COLO829 (cell line): ENCODE data around the gene SLC9A5.

Experiments used
- DNase-seq: peaks from one replicate; pipeline ENCODE4 v3.0.0; 2012; ENCODE audit warnings: low spot score

The SLC9A5 gene, protein sequence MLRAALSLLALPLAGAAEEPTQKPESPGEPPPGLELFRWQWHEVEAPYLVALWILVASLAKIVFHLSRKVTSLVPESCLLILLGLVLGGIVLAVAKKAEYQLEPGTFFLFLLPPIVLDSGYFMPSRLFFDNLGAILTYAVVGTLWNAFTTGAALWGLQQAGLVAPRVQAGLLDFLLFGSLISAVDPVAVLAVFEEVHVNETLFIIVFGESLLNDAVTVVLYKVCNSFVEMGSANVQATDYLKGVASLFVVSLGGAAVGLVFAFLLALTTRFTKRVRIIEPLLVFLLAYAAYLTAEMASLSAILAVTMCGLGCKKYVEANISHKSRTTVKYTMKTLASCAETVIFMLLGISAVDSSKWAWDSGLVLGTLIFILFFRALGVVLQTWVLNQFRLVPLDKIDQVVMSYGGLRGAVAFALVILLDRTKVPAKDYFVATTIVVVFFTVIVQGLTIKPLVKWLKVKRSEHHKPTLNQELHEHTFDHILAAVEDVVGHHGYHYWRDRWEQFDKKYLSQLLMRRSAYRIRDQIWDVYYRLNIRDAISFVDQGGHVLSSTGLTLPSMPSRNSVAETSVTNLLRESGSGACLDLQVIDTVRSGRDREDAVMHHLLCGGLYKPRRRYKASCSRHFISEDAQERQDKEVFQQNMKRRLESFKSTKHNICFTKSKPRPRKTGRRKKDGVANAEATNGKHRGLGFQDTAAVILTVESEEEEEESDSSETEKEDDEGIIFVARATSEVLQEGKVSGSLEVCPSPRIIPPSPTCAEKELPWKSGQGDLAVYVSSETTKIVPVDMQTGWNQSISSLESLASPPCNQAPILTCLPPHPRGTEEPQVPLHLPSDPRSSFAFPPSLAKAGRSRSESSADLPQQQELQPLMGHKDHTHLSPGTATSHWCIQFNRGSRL

DNA sequence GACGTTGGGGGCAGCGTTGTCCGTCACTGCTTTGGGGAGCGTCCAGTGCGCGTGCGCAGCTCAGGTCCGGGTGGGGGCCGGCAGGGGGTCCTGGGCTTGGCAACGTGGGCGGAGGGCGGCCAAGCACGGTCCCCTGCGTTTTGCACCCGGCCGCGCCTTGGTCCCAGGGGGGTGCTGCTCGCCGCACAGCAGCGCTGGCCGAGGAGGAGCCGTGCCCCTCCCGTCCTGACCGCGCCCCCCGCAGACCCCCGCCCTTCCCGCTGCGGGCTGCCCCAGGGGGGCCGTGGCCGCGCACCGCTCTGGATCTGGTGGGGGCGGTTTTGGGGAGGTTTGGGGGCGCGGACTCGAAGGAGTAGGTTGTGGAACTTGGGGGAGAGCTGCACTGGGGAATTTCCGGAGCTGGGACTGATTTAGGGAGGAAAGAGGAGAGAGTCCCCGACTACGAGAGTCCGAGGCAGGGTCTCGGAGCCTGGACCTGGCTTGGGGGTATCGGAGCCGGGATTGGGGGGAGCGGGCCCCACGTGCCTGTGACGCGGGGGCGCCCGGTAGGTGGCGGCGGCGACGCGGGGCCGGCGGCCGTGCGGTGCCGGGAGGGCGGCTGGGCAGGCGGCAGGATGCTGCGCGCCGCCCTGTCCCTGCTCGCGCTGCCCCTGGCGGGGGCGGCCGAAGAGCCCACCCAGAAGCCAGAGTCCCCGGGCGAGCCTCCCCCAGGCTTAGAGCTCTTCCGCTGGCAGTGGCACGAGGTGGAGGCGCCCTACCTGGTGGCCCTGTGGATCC lies at the start of gene SLC9A5:
Gene SLC9A5 (plus strand): TSS at position 579 of the 777 bp plus-strand sequence. CDS start 36 bp downstream, at position 615.
- DNase-seq = no peak

DNA sequence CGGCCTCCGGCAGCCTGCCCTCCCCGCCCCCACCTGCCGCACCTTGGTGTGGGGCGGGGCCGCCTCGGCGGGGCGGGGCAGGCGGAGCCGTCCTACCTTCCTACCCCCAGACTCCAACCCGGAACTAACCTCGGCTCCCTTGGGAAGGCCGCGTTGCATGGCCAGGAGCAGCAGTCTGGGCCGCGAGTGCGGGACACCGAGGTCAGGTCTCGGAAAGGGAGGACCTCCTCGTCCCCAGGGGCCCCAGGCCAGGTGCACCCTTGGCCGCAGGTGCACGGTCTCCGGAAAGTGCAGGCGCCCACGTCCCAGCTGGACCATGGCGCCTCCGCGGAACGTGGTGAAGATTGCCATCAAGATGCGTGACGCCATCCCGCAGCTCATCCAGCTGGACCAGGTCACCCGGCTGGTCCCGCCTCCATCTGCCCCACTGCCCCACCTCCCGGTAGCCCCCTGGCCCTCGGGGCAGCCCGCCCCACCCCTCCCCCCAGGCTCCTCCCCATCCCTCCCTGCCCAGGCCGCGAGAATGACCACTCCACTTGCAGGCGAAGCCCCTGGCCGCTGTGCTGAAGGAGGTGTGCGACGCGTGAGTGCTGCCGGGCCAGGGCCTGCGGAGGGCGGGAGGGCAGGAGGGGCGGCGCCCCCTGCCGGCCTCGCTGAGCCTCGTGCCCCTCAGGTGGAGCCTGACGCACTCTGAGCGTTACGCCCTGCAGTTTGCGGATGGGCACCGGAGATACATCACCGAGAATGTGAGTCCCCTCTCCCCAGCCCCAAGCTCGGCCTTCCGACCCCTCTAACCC lies 49.6 kb upstream of the SLC9A5 start, which contains the start of gene ELMO3:
Gene ELMO3 (plus strand): TSS at position 121 of the 797 bp plus-strand sequence. CDS start 196 bp downstream, at position 317.
- DNase-seq = no peak

DNA sequence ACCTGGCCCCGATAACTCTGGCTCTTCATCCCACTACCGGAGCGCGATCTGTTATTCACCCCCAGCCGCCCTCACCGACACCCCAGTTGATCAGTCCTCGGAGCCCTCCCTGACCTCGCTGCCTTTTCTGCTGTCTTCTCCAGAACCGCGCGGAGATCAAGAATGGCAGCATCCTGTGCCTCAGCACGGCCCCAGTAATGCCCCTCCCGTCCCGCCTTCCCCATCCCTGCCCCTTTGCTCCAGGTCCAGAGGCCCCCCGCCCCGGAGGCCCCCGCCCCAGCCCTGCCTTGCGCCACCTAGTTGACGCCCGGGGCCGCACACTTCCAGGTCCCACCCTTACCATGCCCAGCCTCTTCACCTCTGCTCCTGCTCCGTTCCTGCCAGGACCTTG lies 49.0 kb upstream of the SLC9A5 start:
- DNase-seq = no peak

DNA sequence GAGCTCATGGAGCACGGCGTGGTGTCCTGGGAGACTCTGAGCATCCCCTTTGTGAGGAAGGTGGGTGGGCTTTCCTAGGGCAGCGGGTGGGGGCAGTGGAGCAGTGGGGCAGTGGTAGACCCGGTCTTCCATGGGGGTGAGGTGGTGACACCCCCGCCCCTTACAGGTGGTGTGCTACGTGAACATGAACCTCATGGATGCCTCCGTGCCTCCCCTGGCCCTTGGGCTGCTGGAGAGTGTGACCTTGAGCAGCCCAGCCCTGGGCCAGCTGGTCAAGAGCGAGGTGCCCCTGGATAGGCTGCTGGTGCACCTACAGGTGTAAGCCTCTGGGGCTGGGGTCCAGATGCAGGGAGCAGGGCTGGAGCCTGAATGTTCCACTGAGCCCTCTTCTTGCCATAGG lies 48.3 kb upstream of the SLC9A5 start:
- DNase-seq = no peak

DNA sequence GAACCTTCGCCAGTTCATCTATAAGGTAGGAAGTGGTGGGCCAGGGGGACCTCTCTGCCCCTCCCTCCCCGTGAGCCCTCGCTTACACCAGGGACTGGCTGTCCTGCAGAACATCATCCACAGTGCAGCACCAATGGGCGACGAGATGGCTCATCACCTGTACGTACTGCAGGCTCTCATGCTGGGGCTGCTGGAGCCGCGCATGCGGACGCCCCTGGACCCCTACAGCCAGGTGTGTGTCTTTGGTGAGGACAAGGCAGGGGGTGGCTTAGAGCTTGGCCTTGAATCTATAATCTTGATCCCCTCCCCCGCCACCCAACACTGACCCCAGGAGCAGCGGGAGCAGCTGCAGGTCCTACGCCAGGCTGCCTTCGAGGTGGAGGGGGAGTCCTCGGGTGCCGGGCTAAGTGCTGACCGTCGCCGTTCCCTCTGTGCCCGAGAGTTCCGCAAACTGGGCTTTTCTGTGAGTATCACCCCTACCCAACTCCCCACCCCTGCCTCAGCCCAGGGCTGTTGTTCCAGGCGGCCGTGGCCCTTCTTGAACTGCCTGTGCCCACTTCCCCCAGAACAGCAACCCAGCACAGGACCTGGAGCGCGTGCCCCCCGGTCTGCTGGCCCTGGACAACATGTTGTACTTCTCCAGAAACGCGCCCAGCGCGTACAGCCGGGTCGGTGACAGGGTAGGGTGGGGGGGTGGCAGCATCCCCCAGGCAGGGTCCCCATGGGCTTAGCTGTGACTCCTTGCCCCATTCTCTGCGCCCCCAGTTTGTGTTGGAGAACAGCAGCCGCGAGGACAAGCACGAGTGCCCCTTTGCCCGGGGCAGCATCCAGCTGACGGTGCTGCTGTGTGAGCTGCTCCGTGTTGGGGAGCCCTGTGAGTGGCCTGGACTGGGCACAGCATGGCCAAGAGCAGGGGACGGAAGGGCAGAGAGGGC lies 47.1 kb upstream of the SLC9A5 start:
- DNase-seq = no peak

DNA sequence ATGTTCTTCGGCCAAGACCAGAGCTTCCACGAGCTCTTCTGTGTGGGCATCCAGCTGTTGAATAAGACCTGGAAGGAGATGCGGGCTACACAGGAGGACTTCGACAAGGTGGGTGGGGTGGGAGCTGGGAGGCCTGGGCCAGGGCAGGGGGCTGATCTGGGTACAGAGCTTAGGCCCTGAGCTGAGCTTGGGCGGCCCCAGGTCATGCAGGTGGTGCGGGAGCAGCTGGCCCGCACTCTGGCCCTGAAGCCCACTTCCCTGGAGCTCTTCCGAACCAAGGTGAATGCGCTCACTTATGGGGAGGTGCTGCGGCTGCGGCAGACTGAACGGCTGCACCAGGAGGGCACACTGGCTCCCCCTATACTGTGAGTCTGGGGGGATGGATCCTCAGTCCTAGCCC lies 46.4 kb upstream of the SLC9A5 start:
- no peak for DNase-seq

DNA sequence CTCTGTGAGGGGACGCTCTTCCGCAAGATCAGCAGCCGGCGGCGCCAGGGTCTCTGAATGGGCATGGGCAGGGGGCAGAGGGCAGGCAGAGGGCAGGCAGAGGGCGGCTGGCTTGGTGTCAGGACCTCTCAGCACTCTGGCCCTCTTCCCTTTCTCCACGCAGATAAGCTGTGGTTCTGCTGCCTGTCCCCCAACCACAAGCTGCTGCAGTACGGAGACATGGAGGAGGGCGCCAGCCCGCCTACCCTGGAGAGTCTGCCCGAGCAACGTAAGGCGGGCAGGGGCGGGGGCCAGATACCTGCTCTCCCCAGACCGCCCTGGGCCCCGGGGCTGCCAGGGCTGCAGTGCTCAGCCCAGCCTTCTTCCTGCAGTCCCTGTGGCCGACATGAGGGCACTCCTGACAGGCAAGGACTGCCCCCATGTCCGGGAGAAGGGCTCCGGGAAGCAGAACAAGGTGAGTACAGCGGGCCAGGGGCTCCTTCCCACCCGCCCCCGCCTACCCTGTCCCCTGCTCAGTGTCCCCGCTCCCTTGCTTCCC lies 45.8 kb upstream of the SLC9A5 start:
- DNase-seq = no peak

DNA sequence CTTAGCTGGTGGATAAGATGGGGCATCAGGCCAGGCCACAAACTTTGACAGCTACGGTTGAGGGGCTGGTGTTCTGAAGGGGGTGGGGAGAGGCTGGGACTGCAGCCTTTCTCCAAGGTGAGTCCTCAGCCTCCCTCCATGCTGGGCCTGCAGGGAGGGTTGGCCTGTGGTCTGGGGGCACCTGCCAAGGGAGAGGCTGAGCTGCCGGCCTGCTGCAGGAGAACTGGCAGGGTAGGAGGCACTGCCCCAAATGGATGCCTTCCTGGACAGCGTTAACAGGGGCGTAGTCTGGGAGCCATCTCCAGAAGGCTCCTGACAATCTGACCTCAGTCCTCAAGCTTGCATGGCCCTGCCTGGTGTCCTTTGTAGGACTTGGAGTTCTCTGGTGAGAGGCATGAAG lies 44.7 kb upstream of the SLC9A5 start:
- no peak for DNase-seq

DNA sequence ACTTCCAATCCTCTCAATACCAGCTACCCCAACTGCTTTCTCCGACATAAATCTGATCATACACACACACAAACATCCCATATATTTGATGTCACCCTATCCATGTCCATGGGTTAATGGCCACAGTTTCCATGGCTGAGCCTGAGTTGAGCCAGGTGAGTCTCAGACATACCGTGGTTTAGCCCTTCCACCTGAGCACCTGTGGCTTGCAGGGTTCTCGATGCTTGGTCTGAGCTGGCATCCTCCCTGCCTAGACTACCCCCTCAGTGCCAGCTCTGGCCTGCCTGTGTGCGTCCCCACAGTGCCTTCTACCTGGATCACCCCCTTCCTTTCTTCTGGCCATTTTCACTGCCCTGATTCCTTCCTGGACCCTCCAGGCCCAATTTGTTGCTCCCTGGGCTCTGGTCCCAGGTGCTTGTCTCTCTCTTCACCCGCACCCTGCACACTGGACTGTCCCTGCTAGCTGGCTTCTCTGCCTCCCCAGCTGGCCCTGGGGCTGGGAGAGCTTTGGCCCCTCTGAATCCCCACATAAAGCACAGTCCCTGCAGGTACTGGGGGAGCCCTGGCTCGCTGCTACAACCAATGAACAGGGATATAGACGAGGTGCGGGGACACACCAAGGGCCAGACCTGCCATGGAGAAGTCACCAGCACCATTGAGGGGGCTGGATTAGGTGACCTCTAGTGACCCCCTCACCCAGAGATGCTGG lies 42.5 kb upstream of the SLC9A5 start:
- DNase-seq = no peak

DNA sequence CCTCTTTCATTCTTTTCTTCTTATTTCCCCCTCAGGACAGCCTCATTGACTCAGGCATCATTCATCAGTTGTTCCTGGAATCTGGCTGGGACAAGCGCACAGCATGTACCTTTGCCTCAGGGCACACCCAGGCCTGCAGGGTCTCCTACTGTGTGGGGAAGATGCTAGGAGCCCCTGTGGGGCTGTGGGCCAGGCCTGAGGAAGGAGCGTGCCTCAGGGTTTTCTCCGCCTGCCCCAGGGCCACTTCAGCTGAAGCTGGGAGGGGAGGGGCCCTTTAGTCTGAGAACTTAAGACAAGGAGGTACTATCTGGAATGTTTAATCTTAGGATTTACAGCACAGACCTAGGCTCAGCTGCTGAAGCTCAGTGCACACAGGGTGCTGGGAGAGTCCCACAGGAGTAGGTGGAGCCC lies 41.9 kb upstream of the SLC9A5 start:
- DNase-seq = no peak

DNA sequence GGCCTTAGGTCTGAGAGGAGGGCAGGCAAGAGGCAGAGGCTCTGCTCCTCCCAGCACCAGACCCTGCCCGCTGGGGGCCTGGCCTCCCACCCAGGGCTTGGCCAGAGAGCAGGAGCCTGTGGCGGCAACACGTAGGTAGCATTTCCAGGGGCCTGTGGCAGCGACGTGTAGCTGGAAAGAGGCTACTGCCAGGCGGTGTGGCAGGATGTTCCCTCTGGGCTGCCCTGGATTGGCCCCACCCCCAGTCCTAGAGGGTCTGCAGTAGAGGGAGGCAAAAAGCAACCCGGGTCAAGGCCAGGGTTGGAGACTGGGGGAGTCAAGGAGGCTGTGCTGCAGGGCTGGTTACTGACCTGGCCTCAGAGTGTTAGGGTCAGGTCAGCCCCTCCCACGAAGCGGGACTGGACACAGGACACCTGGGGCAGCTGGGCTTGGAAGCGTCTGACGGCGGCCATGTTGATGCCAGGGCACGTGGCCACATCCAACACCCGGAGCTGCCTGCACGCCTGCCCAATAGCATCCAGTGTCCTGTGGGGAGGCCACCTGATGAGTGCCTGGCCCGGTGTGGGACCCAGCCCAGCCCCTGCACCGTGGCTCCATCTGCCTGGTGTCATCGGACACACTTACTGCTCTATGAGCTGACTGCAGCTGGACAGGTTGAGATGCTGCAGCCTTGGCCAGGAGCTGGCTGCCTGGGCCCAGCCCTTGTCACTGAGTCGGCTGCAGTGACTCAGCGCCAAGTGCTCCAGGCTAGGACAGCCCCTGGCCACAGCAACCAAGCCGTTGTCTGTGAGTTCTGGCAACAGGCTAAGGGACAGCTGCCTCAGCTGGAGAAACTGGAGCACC lies 41.3 kb upstream of the SLC9A5 start:
- no peak for DNase-seq

DNA sequence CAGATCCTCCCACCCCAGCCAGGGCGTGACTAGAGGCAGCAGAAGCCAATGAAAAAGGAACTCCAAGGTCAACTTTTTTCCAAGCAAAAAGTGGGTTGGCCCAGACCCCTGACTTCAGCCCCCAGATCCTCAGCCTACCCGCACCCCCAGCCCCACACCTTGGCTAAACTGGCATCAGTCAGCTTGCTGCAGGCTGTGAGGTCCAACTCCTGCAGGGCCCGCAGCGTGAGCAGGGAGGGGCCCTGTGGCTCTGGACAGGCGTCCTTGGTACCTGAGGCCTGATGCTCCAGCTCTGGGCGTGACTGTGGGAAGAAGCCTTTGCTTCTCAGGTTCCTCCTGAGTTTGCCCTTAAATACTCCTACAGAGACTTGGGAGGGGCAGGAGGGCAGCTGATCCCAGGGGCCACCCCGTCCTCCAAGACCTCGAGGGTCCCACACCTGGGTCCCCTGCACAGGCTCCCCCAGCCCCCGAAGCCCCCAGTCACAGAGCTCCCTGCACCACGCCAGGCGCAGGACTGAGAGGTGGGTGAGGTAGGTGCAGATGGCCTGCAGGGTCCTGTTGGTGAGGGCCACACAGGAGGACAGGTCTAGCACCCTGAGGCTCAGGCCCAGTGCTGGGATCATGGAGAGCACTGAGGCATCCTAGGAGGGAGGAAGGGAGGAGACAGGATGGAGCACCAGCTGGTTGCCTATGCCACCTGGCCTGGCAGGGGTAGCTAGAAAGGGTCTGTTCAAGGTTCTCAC lies 40.5 kb upstream of the SLC9A5 start:
- no peak for DNase-seq

DNA sequence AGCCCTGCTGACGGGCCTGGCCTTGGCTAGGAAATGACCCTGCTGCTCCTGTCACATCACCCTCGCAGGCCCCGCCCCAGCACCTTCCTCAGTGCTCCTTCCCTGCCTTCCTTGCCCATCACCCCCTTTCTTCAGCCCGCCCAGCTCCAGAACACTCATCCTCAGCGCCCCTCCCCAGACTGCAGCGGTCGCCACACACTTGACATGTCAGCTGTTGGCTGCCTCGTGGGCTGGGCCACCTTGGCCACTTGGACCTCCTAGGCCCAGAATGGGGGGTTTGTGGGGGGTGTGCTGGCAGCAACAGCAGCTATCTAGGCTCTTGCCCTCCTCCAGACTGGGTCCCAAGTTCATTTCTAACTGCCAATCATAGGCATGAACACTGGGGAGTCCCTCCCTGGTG lies 39.2 kb upstream of the SLC9A5 start:
- DNase-seq = no peak

DNA sequence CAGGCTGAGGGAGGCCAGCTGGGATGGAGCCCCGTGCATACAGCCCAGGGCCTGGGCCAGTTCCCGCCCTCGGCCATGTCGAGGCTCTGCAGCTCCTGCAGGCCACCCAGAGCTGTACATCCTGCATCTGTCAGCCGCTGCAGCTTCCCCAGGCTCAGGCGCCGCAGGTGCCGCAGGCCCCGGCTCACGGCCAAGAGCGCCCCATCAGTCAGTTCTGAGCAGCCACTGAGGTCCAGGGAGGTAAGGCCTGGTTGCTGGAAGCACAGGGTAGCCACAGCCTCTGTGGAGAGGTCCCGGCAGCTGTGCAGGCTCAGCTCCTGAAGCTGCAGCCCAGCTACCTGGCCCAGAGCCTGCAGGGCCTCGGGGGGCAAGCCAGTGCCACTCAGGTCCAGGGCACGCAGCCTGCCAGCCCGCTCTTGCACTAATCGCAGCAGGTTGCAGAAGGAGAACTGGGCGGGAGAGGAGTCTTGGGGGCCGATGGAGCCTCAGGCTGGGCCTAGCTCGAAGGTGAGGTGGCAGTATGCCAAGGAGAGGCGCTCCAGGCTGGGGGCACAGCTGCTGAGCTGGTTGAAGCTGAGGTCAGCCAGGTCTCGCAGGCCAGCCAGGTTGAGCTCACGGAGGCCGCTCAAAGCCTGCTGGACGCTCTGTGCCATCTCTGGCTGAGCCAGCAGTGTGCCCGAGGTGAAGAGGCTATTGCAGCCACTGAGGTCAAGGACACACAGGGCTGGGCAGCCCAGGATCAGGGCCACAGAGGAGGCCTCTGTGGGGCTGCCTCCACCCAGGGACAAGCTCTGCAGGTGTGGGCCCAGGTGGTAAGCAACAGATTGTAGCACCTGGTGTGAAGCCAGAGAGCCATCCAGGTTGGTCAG lies 38.5 kb upstream of the SLC9A5 start:
- no peak for DNase-seq

DNA sequence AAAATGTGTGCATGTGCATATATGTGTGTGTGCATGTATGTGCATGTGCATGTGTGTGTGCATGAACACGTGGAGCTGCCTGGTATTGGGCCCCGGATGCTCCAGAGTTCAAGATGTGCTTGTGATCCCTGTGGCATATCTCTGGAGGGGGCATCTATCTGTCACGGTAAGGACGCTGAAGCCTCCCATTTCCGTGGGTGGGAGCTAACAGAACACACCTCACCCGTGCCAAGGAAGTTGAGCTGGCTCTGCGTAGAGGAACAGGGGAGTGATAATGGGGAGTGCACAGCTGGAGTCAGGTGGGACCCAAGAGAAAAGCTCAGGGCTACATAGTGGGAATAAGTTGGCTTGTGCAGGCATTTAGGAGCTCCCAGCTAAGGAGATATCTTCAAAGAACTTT lies 37.1 kb upstream of the SLC9A5 start:
- no peak for DNase-seq

DNA sequence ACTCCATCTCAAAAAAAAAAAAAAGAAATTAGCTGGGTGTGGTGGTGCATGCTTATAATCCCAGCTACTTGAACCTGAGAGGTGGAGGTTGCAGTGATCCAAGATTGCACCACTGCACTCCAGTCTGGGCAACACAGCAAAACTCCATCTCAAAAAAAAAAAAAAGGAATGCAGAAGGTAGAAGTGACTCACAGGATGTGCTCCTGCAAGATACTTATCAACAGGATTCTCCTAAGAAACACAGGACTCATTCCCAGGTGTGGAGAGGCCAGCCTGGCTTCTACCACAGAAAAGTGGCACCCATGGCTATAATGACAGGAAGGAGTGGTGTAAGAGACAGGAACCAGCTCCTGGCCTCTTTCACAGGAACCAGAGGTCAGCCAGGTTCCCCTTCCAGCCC lies 36.0 kb upstream of the SLC9A5 start:
- DNase-seq = no peak
